ENCODE results near the gene SH3GLB1. TPM values are rescaled to one million over a fixed set of nuclear protein-coding genes. Genes with fewer than 3 reads are reported as not detected.

SH3GLB1 gene
- total RNA-seq, 1 experiment from 2014 or later, result 54.6 TPM

DNA sequence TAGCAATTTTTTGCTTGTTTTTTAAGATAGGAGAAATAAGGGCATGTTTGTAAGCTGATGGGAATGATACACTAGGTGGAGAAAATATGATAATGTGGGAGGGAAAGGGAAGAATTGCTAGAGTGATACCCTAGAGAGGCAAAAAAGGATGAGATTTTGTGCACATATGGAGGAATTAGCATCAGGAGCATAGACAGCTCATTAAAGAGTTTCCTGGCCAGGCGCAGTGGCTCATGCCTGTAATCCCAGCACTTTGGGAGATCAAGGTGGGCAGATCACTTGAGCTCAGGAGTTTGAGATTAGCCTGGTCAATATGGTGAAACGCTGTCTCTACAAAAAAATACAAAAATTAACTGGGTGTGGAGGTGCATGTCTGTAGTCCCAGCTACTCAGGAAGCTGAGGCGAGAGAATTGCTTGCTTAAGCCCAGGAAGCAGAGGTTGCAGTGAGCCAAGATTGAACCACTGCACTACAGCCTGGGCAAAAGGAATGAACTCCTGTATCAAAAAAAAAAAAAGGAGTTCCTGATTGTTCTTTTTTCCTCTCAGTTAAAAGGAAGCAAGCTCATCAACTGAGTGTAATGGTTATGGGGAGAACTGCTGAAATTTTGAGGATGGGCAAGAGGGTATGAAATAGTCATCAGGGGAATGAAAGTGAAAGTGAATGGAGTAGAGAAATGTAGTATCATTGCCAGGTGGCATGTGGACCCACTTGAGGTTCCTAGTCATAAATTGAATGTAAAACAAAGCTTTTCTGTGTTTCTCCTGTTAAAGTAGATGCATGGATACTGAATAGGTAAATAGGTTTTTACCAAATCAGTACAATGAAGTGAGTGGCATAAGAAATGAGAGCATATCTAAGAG lies 35.5 kb downstream of the SH3GLB1 start:
- intact Hi-C loops (cut with micrococcal nuclease; ENCODE audit: unreplicated experiment), result no loop called here
- BruUV-seq (replicated peaks), result no TSS peak

DNA sequence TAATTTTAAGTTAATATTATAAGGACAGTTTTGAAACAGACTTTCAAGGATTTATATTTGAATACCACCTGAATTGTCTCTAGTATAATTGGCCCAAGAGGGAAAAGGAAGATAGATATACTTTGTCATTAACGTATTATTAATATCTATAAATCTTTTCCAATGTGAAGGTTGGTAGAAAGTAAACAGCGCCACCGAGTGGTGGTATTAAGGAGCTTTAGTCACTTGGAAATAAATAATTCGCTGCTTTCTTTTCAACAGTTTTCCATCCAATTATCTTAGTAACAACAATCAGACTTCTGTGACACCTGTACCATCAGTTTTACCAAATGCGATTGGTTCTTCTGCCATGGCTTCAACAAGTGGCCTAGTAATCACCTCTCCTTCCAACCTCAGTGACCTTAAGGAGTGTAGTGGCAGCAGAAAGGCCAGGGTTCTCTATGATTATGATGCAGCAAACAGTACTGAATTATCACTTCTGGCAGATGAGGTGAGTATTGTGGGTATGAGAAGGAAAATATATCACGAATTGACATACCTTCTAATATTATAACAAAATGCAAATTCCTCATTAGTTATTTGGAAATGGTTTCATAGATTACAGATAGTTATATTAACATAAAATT lies 37.7 kb downstream of the SH3GLB1 start:
- Mint-ChIP-seq H3K36me3 (ENCODE audit: insufficient read depth, unreplicated experiment) (peaks cover 4% of the 10 kb centered on the region), H3K4me3 (ENCODE audit: low read depth, unreplicated experiment) (no peak overlapping the region), H3K27ac (ENCODE audit: unreplicated experiment) (no peak overlapping the region), H3K4me1 (ENCODE audit: low read depth, unreplicated experiment) (no peaks in the 10 kb centered on the region), H3K27me3 (ENCODE audit: unreplicated experiment) (no peaks in the 10 kb centered on the region), H3K9me3 (ENCODE audit: low read depth, unreplicated experiment) (no peaks in the 10 kb centered on the region)
- intact Hi-C loops (cut with micrococcal nuclease; ENCODE audit: unreplicated experiment), result loop anchor here (1.0 kb wide), 1 partner anchor 225 kb away; no protein-coding TSS in a partner anchor
- TF ChIP-seq, protein P1, sequence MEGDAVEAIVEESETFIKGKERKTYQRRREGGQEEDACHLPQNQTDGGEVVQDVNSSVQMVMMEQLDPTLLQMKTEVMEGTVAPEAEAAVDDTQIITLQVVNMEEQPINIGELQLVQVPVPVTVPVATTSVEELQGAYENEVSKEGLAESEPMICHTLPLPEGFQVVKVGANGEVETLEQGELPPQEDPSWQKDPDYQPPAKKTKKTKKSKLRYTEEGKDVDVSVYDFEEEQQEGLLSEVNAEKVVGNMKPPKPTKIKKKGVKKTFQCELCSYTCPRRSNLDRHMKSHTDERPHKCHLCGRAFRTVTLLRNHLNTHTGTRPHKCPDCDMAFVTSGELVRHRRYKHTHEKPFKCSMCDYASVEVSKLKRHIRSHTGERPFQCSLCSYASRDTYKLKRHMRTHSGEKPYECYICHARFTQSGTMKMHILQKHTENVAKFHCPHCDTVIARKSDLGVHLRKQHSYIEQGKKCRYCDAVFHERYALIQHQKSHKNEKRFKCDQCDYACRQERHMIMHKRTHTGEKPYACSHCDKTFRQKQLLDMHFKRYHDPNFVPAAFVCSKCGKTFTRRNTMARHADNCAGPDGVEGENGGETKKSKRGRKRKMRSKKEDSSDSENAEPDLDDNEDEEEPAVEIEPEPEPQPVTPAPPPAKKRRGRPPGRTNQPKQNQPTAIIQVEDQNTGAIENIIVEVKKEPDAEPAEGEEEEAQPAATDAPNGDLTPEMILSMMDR (IDR thresholded peaks at IDR 0.05; ENCODE audit: unreplicated experiment), result peak; percentile 55
- peak; percentile 42 for DNase-seq
- CTCF ChIA-PET, result interaction anchor here (0.8 to 1.0 kb wide), 4 partner anchors 32 to 226 kb away, joined by 3 to 6 read pairs (median 4); no protein-coding TSS in a partner anchor
- BruUV-seq (replicated peaks), result no TSS peak

More for the DNA sequence above, 35.5 kb downstream of the SH3GLB1 start:
- H3K4me1 Mint-ChIP-seq (ENCODE audit: low read depth, unreplicated experiment), result no peaks in the 10 kb centered on the region
- H3K27ac Mint-ChIP-seq (ENCODE audit: unreplicated experiment), result no peak overlapping the region
- H3K36me3 Mint-ChIP-seq (ENCODE audit: insufficient read depth, unreplicated experiment), result peaks cover 12% of the 10 kb centered on the region
- CTCF ChIA-PET, result interaction anchor here (0.9 kb wide), 1 partner anchor 9 kb away, joined by 3 read pairs; no protein-coding TSS in a partner anchor
- no peak overlapping the region for H3K4me3 Mint-ChIP-seq (ENCODE audit: low read depth, unreplicated experiment)
- TF ChIP-seq, protein P1 (IDR thresholded peaks at IDR 0.05; ENCODE audit: unreplicated experiment), result no peak
- DNase-seq, result no peak
- no peaks in the 10 kb centered on the region for H3K9me3 Mint-ChIP-seq (ENCODE audit: low read depth, unreplicated experiment)
- H3K27me3 Mint-ChIP-seq (ENCODE audit: unreplicated experiment), result no peaks in the 10 kb centered on the region

DNA sequence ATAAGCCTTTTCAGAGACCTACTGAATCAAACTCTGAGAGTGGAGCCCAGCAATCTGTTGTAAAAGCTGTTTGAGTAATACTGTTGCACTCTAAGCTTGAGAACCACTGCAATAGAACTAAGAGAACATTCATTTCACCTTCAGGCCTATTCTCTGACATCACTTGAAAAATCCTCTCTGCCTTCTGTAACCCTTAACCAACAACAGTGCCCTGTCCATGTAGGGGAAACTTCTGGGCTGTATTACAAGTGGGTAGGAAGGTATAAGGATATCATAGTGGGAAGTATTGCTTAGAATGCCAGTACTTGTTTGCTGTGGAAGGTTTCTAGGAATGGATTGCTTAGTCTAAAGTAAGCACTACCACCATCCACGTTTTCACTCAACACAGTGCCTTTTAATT lies 42.9 kb downstream of the SH3GLB1 start:
- CTCF ChIA-PET, result no interaction called here

DNA sequence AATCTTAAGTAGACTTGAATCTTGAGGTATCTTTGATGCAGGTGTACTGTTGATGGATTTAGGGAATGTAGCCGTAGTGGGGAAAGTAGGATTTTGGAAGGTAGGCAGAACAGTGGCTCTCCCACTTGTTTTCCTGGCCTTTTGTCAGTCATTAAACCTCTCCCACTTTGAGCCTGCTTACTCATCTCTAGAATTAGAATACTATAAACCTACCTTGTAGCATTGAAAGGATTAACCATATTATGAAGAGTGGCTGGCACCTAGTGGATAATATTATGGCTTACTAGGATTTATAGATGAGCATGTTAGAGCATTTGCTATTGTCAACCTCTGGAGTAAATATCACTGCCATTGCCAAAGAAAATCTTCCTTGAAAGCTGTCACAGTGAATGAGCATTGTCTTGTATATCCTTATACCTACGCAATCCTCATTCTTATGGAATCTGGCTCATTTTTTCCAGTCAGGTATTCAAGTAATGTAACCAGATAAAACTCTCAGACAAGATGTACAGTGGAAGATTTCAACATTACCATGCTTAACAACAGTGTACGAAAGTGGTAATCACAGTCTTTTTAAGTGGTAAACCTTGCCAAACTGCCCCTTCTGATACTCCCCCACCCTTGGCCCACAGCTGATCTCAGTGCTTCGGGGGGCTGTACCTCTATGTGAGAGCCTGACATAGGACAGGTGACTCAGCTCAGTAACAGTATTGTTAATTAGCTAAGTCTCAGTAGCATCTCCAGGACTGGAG lies 44.4 kb downstream of the SH3GLB1 start:
- Mint-ChIP-seq H3K27ac (ENCODE audit: unreplicated experiment) (no peak overlapping the region), H3K4me3 (ENCODE audit: low read depth, unreplicated experiment) (no peak overlapping the region), H3K36me3 (ENCODE audit: insufficient read depth, unreplicated experiment) (peaks cover 4% of the 10 kb centered on the region), H3K4me1 (ENCODE audit: low read depth, unreplicated experiment) (peaks cover 5% of the 10 kb centered on the region), H3K9me3 (ENCODE audit: low read depth, unreplicated experiment) (no peaks in the 10 kb centered on the region), H3K27me3 (ENCODE audit: unreplicated experiment) (no peaks in the 10 kb centered on the region)
- BruUV-seq (replicated peaks), result no TSS peak
- no peak for DNase-seq
- CTCF ChIA-PET, result interaction anchor here (0.5 kb wide), 1 partner anchor 34 kb away, joined by 5 read pairs; no protein-coding TSS in a partner anchor
- intact Hi-C loops (cut with micrococcal nuclease; ENCODE audit: unreplicated experiment), result no loop called here
- TF ChIP-seq, protein P1 (IDR thresholded peaks at IDR 0.05; ENCODE audit: unreplicated experiment), result no peak

More for the DNA sequence above, 42.9 kb downstream of the SH3GLB1 start:
- no peak for DNase-seq
- intact Hi-C loops (cut with micrococcal nuclease; ENCODE audit: unreplicated experiment), result no loop called here
- no peaks in the 10 kb centered on the region for H3K27me3 Mint-ChIP-seq (ENCODE audit: unreplicated experiment)
- H3K4me1 Mint-ChIP-seq (ENCODE audit: low read depth, unreplicated experiment), result no peaks in the 10 kb centered on the region
- TF ChIP-seq, protein P1 (IDR thresholded peaks at IDR 0.05; ENCODE audit: unreplicated experiment), result no peak
- no peaks in the 10 kb centered on the region for H3K9me3 Mint-ChIP-seq (ENCODE audit: low read depth, unreplicated experiment)
- no peak overlapping the region for H3K4me3 Mint-ChIP-seq (ENCODE audit: low read depth, unreplicated experiment)
- peaks cover 4% of the 10 kb centered on the region for H3K36me3 Mint-ChIP-seq (ENCODE audit: insufficient read depth, unreplicated experiment)
- BruUV-seq (replicated peaks), result no TSS peak
- H3K27ac Mint-ChIP-seq (ENCODE audit: unreplicated experiment), result no peak overlapping the region

All from Calu3 (cell line).